ENCODE measurements around the gene CREB3L4.
A peak's percentile ranks its signal among the peaks of the same experiment; 100 is the strongest.
"Not testable (repeated sequence)": the region's sequence is repeated elsewhere in the genome, so short reads cannot be mapped to it uniquely, and the experiment has no call there.

CREB3L4 gene

GRCh38 chr1:153960206-153960605 lies 7.5 kb upstream of the CREB3L4 start:
- DNase-seq = no peak

- no peak for DNase-seq
These were observed 6.3 kb upstream of the CREB3L4 start for GRCh38 chr1:153961421-153961820.

- DNase-seq = no peak
These were observed 5.3 kb upstream of the CREB3L4 start for GRCh38 chr1:153962088-153963029.

GRCh38 chr1:153963030-153963849 lies 4.5 kb upstream of the CREB3L4 start, which contains the start of gene SLC39A1:
TSS of gene SLC39A1 (minus strand) at chr1:153963537. CDS start at chr1:153962715, 822 bp downstream.
- peak; percentile 94 for DNase-seq

GRCh38 chr1:153963850-153964331 lies 3.8 kb upstream of the CREB3L4 start:
- DNase-seq = no peak

- peak; percentile 58 for DNase-seq
These were observed 280 bp downstream of the CREB3L4 start for GRCh38 chr1:153968000-153968363.

GRCh38 chr1:153968408-153968807 lies 706 bp downstream of the CREB3L4 start:
- DNase-seq = no peak

- no peak for DNase-seq
These were observed 1.3 kb downstream of the CREB3L4 start for GRCh38 chr1:153968972-153969371.

- DNase-seq = no peak
These were observed 2.6 kb downstream of the CREB3L4 start for GRCh38 chr1:153970346-153970745.

- no peak for DNase-seq
These were observed 5.4 kb downstream of the CREB3L4 start for GRCh38 chr1:153973071-153973470.

GRCh38 chr1:153973525-153973924 lies 5.8 kb downstream of the CREB3L4 start:
- no peak for DNase-seq

- DNase-seq = no peak
These were observed 9.1 kb downstream of the CREB3L4 start for GRCh38 chr1:153976819-153977249.

GRCh38 chr1:153977250-153978240 lies 9.8 kb downstream of the CREB3L4 start, which contains the start of gene JTB:
TSS of gene JTB (minus strand) at chr1:153977674. CDS start at chr1:153977252, 422 bp downstream.
- peak; percentile 96 for DNase-seq

GRCh38 chr1:153978274-153978909 lies 10.7 kb downstream of the CREB3L4 start:
- DNase-seq = no peak

- DNase-seq = not testable (repeated sequence)
These were observed 11.4 kb downstream of the CREB3L4 start for GRCh38 chr1:153979091-153979490.

GRCh38 chr1:153981735-153982134 lies 14.0 kb downstream of the CREB3L4 start:
- not testable (repeated sequence) for DNase-seq

- DNase-seq = no peak
These were observed 16.6 kb downstream of the CREB3L4 start for GRCh38 chr1:153984123-153984894.

- no peak for DNase-seq
These were observed 17.7 kb downstream of the CREB3L4 start for GRCh38 chr1:153985341-153985912.

GRCh38 chr1:153985941-153986761 lies 18.4 kb downstream of the CREB3L4 start, which contains the start of gene RAB13:
TSS of gene RAB13 (minus strand) at chr1:153986339. CDS start at chr1:153986236, 103 bp downstream.
- DNase-seq = no peak
